Endothelial cell of umbilical vein (primary cell): ENCODE data around the gene ZMIZ1. TPM values are rescaled to one million over a fixed set of nuclear protein-coding genes. Genes with fewer than 3 reads are reported as not detected.

Experiments used
- BruUV-seq: library from RNA; stranded (reverse); fragments of 400-500 nt; replicated peaks from 2 replicates; lab custom pipeline; 2021; lab: Mats Ljungman, UMichigan
- CTCF ChIA-PET: fragments of 300-600, 350-600 bp; sonication (Branson Sonifier 250); formaldehyde crosslinking; loops from one replicate; lab custom pipeline; 2021; ENCODE audit warnings: antibody characterized with exemption, inconsistent platforms; lab: Charles Lee
- POLR2A ChIA-PET: fragments of 300-600, 350-600 bp; sonication (Branson Sonifier 250); formaldehyde crosslinking; loops from one replicate; lab custom pipeline; 2021; ENCODE audit warnings: antibody characterized with exemption, inconsistent platforms; lab: Charles Lee
- DNase-seq: peaks from one replicate; pipeline ENCODE4 v3.0.0-alpha.2; 2011; ENCODE audit warnings: low read depth, low spot score
- FAIRE-seq: peaks from 2 replicates; lab custom pipeline; 2011; peaks lifted over from hg19 to GRCh38; lab: Jason Lieb, UNC
- H2AFZ ChIP-seq: 2 replicates; pipeline ENCODE4 v1.6.0; 2012; ENCODE audit warnings: low read depth, low read length, control low read depth, inconsistent platforms
- H3K27ac ChIP-seq: 2 replicates; pipeline ENCODE4 v1.5.1; 2011; ENCODE audit warnings: low read depth, mild to moderate bottlenecking, control low read depth, low read length, moderate library complexity; ENCODE audit not compliant: insufficient read depth
- H3K27me3 ChIP-seq, 2 experiments: 2 replicates each; pipeline versions ENCODE4 v1.6.0 to v1.6.1; 2011; ENCODE audit warnings: low read length in 2 of 2, mixed read lengths in 1 of 2; ENCODE audit not compliant: control insufficient read depth in 2 of 2, insufficient read depth in 2 of 2
- H3K36me3 ChIP-seq, 2 experiments: 2 replicates in 1 of 2; 3 replicates in 1 of 2; pipeline ENCODE4 v1.5.1; 2011; ENCODE audit warnings: low read length in 2 of 2, mild to moderate bottlenecking in 1 of 2, moderate library complexity in 1 of 2; ENCODE audit not compliant: control insufficient read depth in 2 of 2, insufficient read depth in 2 of 2; ENCODE audit errors: extremely low read depth in 1 of 2
- H3K4me1 ChIP-seq: 3 replicates; pipeline ENCODE4 v1.5.1; 2011; ENCODE audit warnings: mild to moderate bottlenecking, low read length; ENCODE audit not compliant: control insufficient read depth, insufficient read depth; ENCODE audit errors: extremely low read depth
- H3K4me2 ChIP-seq: 2 replicates; pipeline ENCODE4 v1.6.1; 2011; ENCODE audit warnings: low read length, control low read depth, mixed read lengths; ENCODE audit not compliant: insufficient read depth
- H3K4me3 ChIP-seq, 3 experiments: fragments of 200-600 bp in 1 of 3; sonication (generic), shearing (Covaris generic) in 1 of 3; replicated peaks in 1 of 3; 2 replicates each; pipeline ENCODE4 v1.5.1; 2011 to 2016; ENCODE audit warnings: control low read depth in 3 of 3, low read length in 3 of 3, mild to moderate bottlenecking in 2 of 3, inconsistent platforms in 1 of 3, low read depth in 1 of 3, moderate library complexity in 1 of 3; ENCODE audit not compliant: insufficient read depth in 1 of 3
- H3K79me2 ChIP-seq: 2 replicates; pipeline ENCODE4 v1.6.0; 2012; ENCODE audit warnings: low read length, inconsistent platforms; ENCODE audit not compliant: control insufficient read depth, insufficient read depth
- H3K9ac ChIP-seq: replicated peaks from 2 replicates; pipeline ENCODE3; 2011; ENCODE audit warnings: low read length, control low read depth; ENCODE audit not compliant: insufficient read depth; ENCODE audit errors: extremely low read depth
- H3K9me1 ChIP-seq: replicated peaks from 3 replicates; pipeline ENCODE4 v1.6.0; 2011; ENCODE audit warnings: mild to moderate bottlenecking, low read length; ENCODE audit not compliant: control insufficient read depth, insufficient read depth; ENCODE audit errors: extremely low read depth
- H3K9me3 ChIP-seq: replicated peaks from 2 replicates; pipeline ENCODE4 v1.5.1; 2012; ENCODE audit warnings: low read length, inconsistent platforms; ENCODE audit not compliant: control insufficient read depth, insufficient read depth
- H4K20me1 ChIP-seq: replicated peaks from 2 replicates; pipeline ENCODE3; 2011; ENCODE audit warnings: mild to moderate bottlenecking, low read length; ENCODE audit not compliant: control insufficient read depth, insufficient read depth; ENCODE audit errors: extremely low read depth
- EZH2 ChIP-seq: IDR thresholded peaks from 2 replicates; pipeline ENCODE4 v1.6.1; 2012; ENCODE audit warnings: borderline replicate concordance, low read depth, mild to moderate bottlenecking, moderate library complexity, low read length, inconsistent platforms; ENCODE audit not compliant: severe bottlenecking
- FOS ChIP-seq: IDR thresholded peaks from 2 replicates; pipeline ENCODE4 v1.6.1; 2011; ENCODE audit warnings: mild to moderate bottlenecking, low read length, moderate library complexity, borderline replicate concordance; ENCODE audit not compliant: insufficient read depth
- GATA2 ChIP-seq: IDR thresholded peaks from 2 replicates; pipeline ENCODE4 v1.7.0; 2011; ENCODE audit warnings: low read depth, mild to moderate bottlenecking, moderate library complexity, mixed read lengths, low read length; ENCODE audit not compliant: insufficient read length, insufficient read depth
- JUN ChIP-seq: IDR thresholded peaks from 2 replicates; pipeline ENCODE4 v1.6.1; 2011; ENCODE audit warnings: borderline replicate concordance, low read depth; ENCODE audit not compliant: insufficient read length, insufficient read depth
- MAX ChIP-seq: IDR thresholded peaks from 2 replicates; pipeline ENCODE4 v1.6.1; 2011; ENCODE audit not compliant: insufficient read depth, insufficient read length
- POLR2AphosphoS5 ChIP-seq: IDR thresholded peaks from 2 replicates; pipeline ENCODE4 v1.6.1; 2012; ENCODE audit warnings: low read depth, mild to moderate bottlenecking, control low read depth, low read length, moderate library complexity; ENCODE audit not compliant: insufficient read depth
- dilution Hi-C: fragments of 300-500 bp; cut with MboI; formaldehyde crosslinking; loops from one replicate; pipeline ENCODE4 v1.15.0; 2019; ENCODE audit warnings: low sequenced_read_pairs; ENCODE audit not compliant: extremely low pct_ligation_motif_present
- intact Hi-C: fragments of 100-400 bp; cut with micrococcal nuclease; formaldehyde crosslinking; loops from one replicate; pipeline ENCODE4 v1.10.0; 2022
- polyA plus RNA-seq, 4 experiments: library from polyadenylated mRNA; depleted of rRNA in 3 of 4; stranded (reverse) in 3 of 4; unstranded in 1 of 4; fragments of >200 nt; gene quantifications; 2 replicates each; pipeline versions ENCODE4 v1.2.1 to v1.2.3, GENCODE V29; 2011 to 2012; ENCODE audit warnings: missing spikeins in 1 of 4
- total RNA-seq: library from RNA; stranded (reverse); gene quantifications from 2 replicates; pipeline ENCODE4 v1.2.3, GENCODE V29; 2021
- TF ChIP-seq, protein P1 (sequence below), 2 donors: IDR thresholded peaks; 1 replicate in 1 of 2; 2 replicates in 1 of 2; pipeline ENCODE4 v1.5.1; 2011; ENCODE audit warnings: low read length in 2 of 2, mild to moderate bottlenecking in 2 of 2, moderate library complexity in 2 of 2, control low read depth in 1 of 2, inconsistent platforms in 1 of 2, low read depth in 1 of 2; ENCODE audit not compliant: insufficient read depth in 1 of 2; ENCODE audit errors: extremely low read depth in 1 of 2

Gene ZMIZ1
- total and polyA plus RNA-seq, 2 donors (not counting 3 experiments of a cell fraction or from before 2014, with no cell fraction given), result 12.5 to 46.7 TPM

DNA sequence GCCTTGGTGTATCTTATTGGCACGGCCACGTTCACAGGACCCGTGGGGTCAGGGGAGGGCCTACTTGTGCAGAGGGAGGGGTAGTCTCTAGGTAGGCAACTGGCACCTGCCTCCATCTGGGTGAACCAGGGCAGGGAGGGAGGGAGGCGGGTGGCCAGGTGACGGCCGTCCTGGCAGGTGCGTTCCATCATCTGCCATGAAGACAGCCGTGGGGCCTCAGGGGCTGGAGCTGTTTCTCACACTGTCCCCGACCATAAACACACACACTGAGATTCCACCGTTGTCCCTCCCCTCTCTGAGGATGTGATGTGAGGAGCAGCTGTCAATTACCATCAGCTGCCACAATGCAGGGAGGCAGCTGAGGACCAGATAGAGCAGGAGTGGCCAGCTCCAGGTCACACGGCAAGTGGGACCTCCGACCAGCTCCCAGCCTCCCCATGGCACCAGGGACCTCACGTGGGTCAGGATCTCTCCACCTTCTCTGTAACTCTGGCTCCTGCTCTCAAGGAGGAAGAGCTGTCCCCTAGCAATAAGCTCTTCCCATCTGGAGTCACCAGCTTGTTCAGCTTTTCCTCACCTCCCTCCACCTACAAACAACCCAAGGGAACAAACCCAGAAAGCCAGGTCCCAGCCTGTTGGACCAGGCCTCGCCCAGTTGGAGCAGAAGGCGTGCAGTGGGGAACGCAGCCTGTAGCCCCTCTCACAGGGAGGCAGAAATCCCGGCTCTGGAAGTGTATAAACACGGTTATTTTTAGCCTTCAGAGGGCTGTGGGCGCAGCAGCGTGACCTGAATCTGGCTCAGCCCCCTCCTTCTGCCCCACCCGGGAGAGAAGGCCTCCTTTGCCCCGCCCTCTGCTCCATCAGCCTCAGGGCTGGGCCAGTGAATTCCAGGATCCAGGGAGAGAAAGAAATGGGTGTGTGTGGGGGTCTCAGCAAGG is 33.1 kb downstream of the ZMIZ1 start:
- intact Hi-C loops (no loop called here), dilution Hi-C loops (no loop called here)
- BruUV-seq, result no TSS peak
- peaks cover 4% of the 10 kb centered on the region for H4K20me1 ChIP-seq
- ChIA-PET POLR2A (no interaction called here), CTCF (interaction anchor here (0.7 to 2.2 kb wide), 4 partner anchors 11 to 93 kb away, joined by 3 to 10 read pairs (median 4); no protein-coding TSS in a partner anchor)
- H3K9me3 ChIP-seq, result no peaks in the 10 kb centered on the region
- no peaks in the 10 kb centered on the region for H3K9me1 ChIP-seq
- H3K4me2 ChIP-seq, result no peak overlapping the region
- no peak overlapping the region for H2AFZ ChIP-seq
- TF ChIP-seq EZH2, result no peak
- TF ChIP-seq FOS, result no peak
- TF ChIP-seq POLR2AphosphoS5, result no peak
- TF ChIP-seq GATA2, result no peak
- no peak for TF ChIP-seq JUN
- TF ChIP-seq, protein P1, sequence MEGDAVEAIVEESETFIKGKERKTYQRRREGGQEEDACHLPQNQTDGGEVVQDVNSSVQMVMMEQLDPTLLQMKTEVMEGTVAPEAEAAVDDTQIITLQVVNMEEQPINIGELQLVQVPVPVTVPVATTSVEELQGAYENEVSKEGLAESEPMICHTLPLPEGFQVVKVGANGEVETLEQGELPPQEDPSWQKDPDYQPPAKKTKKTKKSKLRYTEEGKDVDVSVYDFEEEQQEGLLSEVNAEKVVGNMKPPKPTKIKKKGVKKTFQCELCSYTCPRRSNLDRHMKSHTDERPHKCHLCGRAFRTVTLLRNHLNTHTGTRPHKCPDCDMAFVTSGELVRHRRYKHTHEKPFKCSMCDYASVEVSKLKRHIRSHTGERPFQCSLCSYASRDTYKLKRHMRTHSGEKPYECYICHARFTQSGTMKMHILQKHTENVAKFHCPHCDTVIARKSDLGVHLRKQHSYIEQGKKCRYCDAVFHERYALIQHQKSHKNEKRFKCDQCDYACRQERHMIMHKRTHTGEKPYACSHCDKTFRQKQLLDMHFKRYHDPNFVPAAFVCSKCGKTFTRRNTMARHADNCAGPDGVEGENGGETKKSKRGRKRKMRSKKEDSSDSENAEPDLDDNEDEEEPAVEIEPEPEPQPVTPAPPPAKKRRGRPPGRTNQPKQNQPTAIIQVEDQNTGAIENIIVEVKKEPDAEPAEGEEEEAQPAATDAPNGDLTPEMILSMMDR (IDR thresholded peaks at IDR 0.05; ENCODE audit: extremely low read depth in 1 of 2, insufficient read depth in 1 of 2, low read depth in 1 of 2, low read length in 2 of 2), result no peak
- TF ChIP-seq MAX, result no peak
- H3K4me3 ChIP-seq, result no peak overlapping the region
- H3K27me3 ChIP-seq, result no peaks in the 10 kb centered on the region
- H3K27ac ChIP-seq, result no peak overlapping the region
- FAIRE-seq, result no peak
- peaks cover 0 to 2% of the 10 kb centered on the region in 2 experiments for H3K36me3 ChIP-seq
- H3K9ac ChIP-seq, result no peak overlapping the region
- peaks cover 85% of the 10 kb centered on the region for H3K79me2 ChIP-seq
- peaks cover 17% of the 10 kb centered on the region for H3K4me1 ChIP-seq
- no peak for DNase-seq
